Coronary artery (tissue), 2 donors: ENCODE results near the gene ACTL7A.

Experiments
- DNase-seq: peaks from one replicate; pipeline ENCODE4 v3.0.0-alpha.2; 2017; ENCODE audit warnings: low spot score
- H3K27ac ChIP-seq, 2 donors: fragments of 200-600 bp; sonication (generic); one replicate each; pipeline ENCODE4 v1.5.1; 2016 to 2019
- H3K4me3 ChIP-seq: fragments of 200-600 bp; sonication (generic); 2 replicates; pipeline ENCODE4 v1.5.1; 2016; ENCODE audit warnings: mild to moderate bottlenecking, moderate library complexity
- CTCF ChIP-seq: fragments of 200-600 bp; sonication (generic); IDR thresholded peaks from one replicate; pipeline ENCODE4 v1.5.1; 2019; ENCODE audit warnings: antibody characterized with exemption

ACTL7A gene

GRCh38 chr9:108900176-108900575, 38.1 kb downstream of the ACTL7A start:
- DNase-seq: no peak
- no peak for TF ChIP-seq CTCF
- H3K27ac ChIP-seq: no peak overlapping the region
- no peak overlapping the region for H3K4me3 ChIP-seq

GRCh38 chr9:108903420-108904103, 41.5 kb downstream of the ACTL7A start:
- DNase-seq: no peak
- Histone ChIP-seq H3K4me3 (no peak overlapping the region), H3K27ac (no peak overlapping the region)
- no peak for TF ChIP-seq CTCF

GRCh38 chr9:108904161-108904560, 42.1 kb downstream of the ACTL7A start:
- Histone ChIP-seq H3K27ac (no peak overlapping the region), H3K4me3 (no peak overlapping the region)
- DNase-seq: no peak
- TF ChIP-seq CTCF: no peak

GRCh38 chr9:108905494-108905893, 43.4 kb downstream of the ACTL7A start:
- Histone ChIP-seq H3K4me3 (no peak overlapping the region), H3K27ac (no peak overlapping the region)
- DNase-seq: no peak
- no peak for TF ChIP-seq CTCF

- no peak for TF ChIP-seq CTCF
- no peak overlapping the region for H3K4me3 ChIP-seq
Measured at GRCh38 chr9:108910402-108910801, 48.3 kb downstream of the ACTL7A start.

GRCh38 chr9:108910914-108911313, 48.8 kb downstream of the ACTL7A start:
- no peak for TF ChIP-seq CTCF
- Histone ChIP-seq H3K4me3 (no peak overlapping the region), H3K27ac (no peak overlapping the region)
- DNase-seq: no peak

More at GRCh38 chr9:108910402-108910801, 48.3 kb downstream of the ACTL7A start:
- H3K27ac ChIP-seq: no peak overlapping the region
- no peak for DNase-seq

- no peak for DNase-seq
- Histone ChIP-seq H3K4me3 (no peak overlapping the region), H3K27ac (no peak overlapping the region)
- no peak for TF ChIP-seq CTCF
Measured at GRCh38 chr9:108911820-108912219, 49.8 kb downstream of the ACTL7A start.
